ENCODE data around the gene MEGF10. TPM values are rescaled to one million over a fixed set of nuclear protein-coding genes. Genes with fewer than 3 reads are reported as not detected.

The MEGF10 gene
- total RNA-seq, 3 donors from 2014 or later (not counting 1 experiment from before 2014, with no cell fraction given), result 1.4 TPM; not detected in 2

DNA sequence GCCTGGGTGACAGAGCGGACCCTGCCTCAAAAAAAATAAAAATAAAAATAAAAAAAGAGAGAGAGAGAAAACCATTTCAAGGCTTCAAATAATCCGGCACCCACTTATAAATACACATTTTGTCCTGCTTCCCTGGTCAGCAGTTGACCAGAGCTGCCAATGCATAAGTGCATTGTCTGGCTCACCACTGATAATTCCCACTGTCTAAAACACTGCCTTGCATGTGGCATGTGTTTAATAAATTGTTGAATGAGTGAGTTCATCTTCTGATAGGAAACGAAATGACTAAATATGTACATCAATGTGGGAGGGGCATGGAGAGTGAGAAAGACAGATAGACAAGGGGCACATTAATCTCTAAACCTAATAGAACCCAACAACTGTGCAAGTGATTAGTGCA is 42.9 kb downstream of the MEGF10 start:
- peaks cover 19 to 53% of the 10 kb centered on the region in 2 donors for H3K27me3 Mint-ChIP-seq (ENCODE audit: low read depth in 2 of 2)
- no peak overlapping the region for H3K4me3 ChIP-seq (ENCODE audit: low read length)
- WGBS (ENCODE audit: insufficient coverage), result 80% methylated on average over 1 of the region's 3 CpGs

DNA sequence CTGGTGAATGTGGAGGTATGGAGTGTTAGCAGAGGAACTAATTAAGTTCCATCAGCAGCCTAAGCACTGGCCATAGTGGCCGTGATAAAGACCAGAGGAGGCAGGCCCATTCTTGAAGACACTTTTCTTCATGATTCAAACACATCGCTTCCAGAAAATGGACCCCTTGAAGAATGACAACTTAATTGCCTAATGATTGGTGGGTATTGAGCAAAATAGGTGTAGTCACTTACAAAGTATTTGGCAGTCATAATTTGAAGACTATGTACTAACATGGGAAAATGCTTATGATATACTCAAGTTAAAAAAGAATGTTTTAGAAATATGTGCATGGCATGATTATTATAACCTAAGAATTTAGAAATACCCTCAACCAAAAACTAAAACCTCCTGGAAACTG is 44.8 kb downstream of the MEGF10 start:
- Histone ChIP-seq H3K9me3 (ENCODE audit: control insufficient read depth, insufficient read depth, low read length) (no peaks in the 10 kb centered on the region), H3K4me1 (ENCODE audit: control insufficient read depth, insufficient read depth, low read length) (no peaks in the 10 kb centered on the region), H3K36me3 (ENCODE audit: control insufficient read depth, insufficient read depth, low read length) (no peaks in the 10 kb centered on the region), H3K27ac (ENCODE audit: low read length) (no peak overlapping the region), H3K4me3 (ENCODE audit: low read length) (no peak overlapping the region), H3K27me3 (ENCODE audit: control insufficient read depth, insufficient read depth, low read length) (no peaks in the 10 kb centered on the region)
- Mint-ChIP-seq H3K4me1 (no peaks in the 10 kb centered on the region), H3K36me3 (no peaks in the 10 kb centered on the region), H3K27ac (no peak overlapping the region), H3K4me3 (no peak overlapping the region), H3K9me3 (no peaks in the 10 kb centered on the region), H3K27me3 (ENCODE audit: low read depth in 2 of 2) (peaks cover 14 to 62% of the 10 kb centered on the region in 2 donors)
- intact Hi-C loops (cut with micrococcal nuclease), result no loop called here
- TF ChIP-seq CTCF (IDR thresholded peaks at IDR 0.05), result no peak
- ATAC-seq, result no peak
- 85% methylated on average over 1 of the region's 2 CpGs for WGBS (ENCODE audit: insufficient coverage)
- no peak for DNase-seq

More for the DNA sequence above, 42.9 kb downstream of the MEGF10 start:
- no peaks in the 10 kb centered on the region for H3K9me3 ChIP-seq (ENCODE audit: control insufficient read depth, insufficient read depth, low read length)
- H3K36me3 ChIP-seq (ENCODE audit: control insufficient read depth, insufficient read depth, low read length), result no peaks in the 10 kb centered on the region
- Mint-ChIP-seq H3K27ac (no peak overlapping the region), H3K4me3 (no peak overlapping the region), H3K4me1 (no peaks in the 10 kb centered on the region), H3K36me3 (no peaks in the 10 kb centered on the region), H3K9me3 (no peaks in the 10 kb centered on the region)
- DNase-seq (no peak), ATAC-seq (no peak)
- intact Hi-C loops (cut with micrococcal nuclease), result no loop called here
- H3K27ac ChIP-seq (ENCODE audit: low read length), result no peak overlapping the region
- no peak for TF ChIP-seq CTCF (IDR thresholded peaks at IDR 0.05)
- no peaks in the 10 kb centered on the region for H3K4me1 ChIP-seq (ENCODE audit: control insufficient read depth, insufficient read depth, low read length)
- no peaks in the 10 kb centered on the region for H3K27me3 ChIP-seq (ENCODE audit: control insufficient read depth, insufficient read depth, low read length)

- Mint-ChIP-seq H3K27ac (no peak overlapping the region), H3K9me3 (no peaks in the 10 kb centered on the region), H3K4me1 (no peaks in the 10 kb centered on the region), H3K4me3 (no peak overlapping the region), H3K27me3 (ENCODE audit: low read depth in 2 of 2) (peaks cover 6 to 40% of the 10 kb centered on the region in 2 donors), H3K36me3 (no peaks in the 10 kb centered on the region)
- no peak overlapping the region for H3K4me3 ChIP-seq (ENCODE audit: low read length)
- no peaks in the 10 kb centered on the region for H3K9me3 ChIP-seq (ENCODE audit: control insufficient read depth, insufficient read depth, low read length)
- H3K4me1 ChIP-seq (ENCODE audit: control insufficient read depth, insufficient read depth, low read length), result no peaks in the 10 kb centered on the region
- no peak overlapping the region for H3K27ac ChIP-seq (ENCODE audit: low read length)
- intact Hi-C loops (cut with micrococcal nuclease), result no loop called here
- ATAC-seq (no peak), DNase-seq (no peak)
- H3K36me3 ChIP-seq (ENCODE audit: control insufficient read depth, insufficient read depth, low read length), result no peaks in the 10 kb centered on the region
- WGBS (ENCODE audit: insufficient coverage), result 92% methylated on average over 1 of the region's 1 CpG
- no peaks in the 10 kb centered on the region for H3K27me3 ChIP-seq (ENCODE audit: control insufficient read depth, insufficient read depth, low read length)
- no peak for TF ChIP-seq CTCF (IDR thresholded peaks at IDR 0.05)
Observed at GRCh38 chr5:127337876-127338275, 47.3 kb downstream of the MEGF10 start.

- no peak for ATAC-seq
- H3K27me3 ChIP-seq (ENCODE audit: control insufficient read depth, insufficient read depth, low read length), result no peaks in the 10 kb centered on the region
- Mint-ChIP-seq H3K36me3 (no peaks in the 10 kb centered on the region), H3K9me3 (no peaks in the 10 kb centered on the region), H3K27me3 (ENCODE audit: low read depth in 2 of 2) (peaks cover 4 to 34% of the 10 kb centered on the region in 2 donors), H3K27ac (no peak overlapping the region), H3K4me1 (no peaks in the 10 kb centered on the region), H3K4me3 (no peak overlapping the region)
- H3K27ac ChIP-seq (ENCODE audit: low read length), result no peak overlapping the region
- intact Hi-C loops (cut with micrococcal nuclease), result no loop called here
- 100% methylated on average over 1 of the region's 1 CpG for WGBS (ENCODE audit: insufficient coverage)
- no peaks in the 10 kb centered on the region for H3K4me1 ChIP-seq (ENCODE audit: control insufficient read depth, insufficient read depth, low read length)
- no peaks in the 10 kb centered on the region for H3K36me3 ChIP-seq (ENCODE audit: control insufficient read depth, insufficient read depth, low read length)
- no peaks in the 10 kb centered on the region for H3K9me3 ChIP-seq (ENCODE audit: control insufficient read depth, insufficient read depth, low read length)
- DNase-seq, result no peak
- no peak for TF ChIP-seq CTCF (IDR thresholded peaks at IDR 0.05)
- H3K4me3 ChIP-seq (ENCODE audit: low read length), result no peak overlapping the region
Observed at GRCh38 chr5:127338501-127338900, 47.9 kb downstream of the MEGF10 start.
